ENCODE results near the gene SHANK2.

Gene SHANK2

DNA sequence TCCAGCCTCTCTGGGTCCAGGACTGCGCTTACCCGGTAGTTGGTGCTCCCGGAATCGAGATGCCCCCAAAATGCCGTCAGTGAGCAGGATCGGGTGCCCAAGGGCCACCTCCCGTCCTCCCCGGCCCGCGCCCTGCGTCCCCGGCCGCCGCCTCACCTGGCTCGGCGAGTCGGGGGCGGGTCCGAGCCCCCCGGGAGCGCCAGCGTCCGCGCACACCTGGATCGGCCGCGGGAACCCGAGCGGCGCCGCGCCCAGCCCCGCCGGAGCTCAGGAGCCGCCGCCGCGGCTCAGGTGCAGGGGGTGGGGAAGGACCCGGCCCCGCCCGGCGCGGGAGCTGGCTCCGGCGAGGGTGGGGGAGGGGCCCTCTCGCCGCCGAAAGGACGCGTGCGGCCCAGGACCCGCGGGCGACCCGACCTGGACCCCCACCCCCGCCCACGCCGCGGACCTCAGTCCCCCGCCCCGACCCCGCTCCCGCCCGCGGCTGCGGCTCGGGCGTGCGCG is at the start of gene SHANK2:
Gene SHANK2 (minus strand): TSS at position 309 of the 501 bp plus-strand sequence. CDS start 105,251 bp downstream, outside the sequence.
- DNase-seq (ENCODE audit: low read depth): no peak

DNA sequence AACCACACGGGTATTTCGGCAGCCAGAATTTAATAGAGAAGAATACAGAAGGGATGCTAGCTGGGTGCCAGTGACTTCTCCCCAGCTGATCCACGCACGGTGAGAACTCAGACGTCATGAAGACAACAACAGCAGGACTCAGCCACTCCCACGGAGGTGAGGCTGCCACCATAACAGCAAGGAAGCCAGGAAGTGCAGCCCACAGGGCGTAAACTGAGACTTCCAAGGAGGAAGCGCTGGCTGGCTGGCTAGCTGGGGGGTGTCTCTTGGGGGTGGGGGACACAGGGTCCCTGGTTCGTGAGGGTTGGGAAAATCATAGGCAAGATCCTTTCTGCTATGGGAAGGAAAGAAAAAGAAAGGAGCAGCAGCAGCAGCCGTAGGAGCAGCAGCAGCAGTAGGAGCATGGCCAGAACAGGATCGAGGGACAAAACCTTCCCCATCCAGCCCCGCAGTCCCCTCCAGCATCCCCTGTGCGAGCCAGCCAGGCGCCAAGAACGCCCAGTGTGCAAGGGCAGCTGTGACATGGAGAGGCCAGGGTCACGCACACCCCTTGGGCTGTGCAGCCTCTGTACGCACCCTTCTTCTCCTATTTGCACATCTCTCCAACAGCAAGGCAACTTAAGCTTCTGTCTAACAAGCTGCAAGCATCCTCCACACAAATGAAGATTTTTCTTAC is 49.6 kb upstream of the SHANK2 start:
- no peak for DNase-seq (ENCODE audit: low read depth)

DNA sequence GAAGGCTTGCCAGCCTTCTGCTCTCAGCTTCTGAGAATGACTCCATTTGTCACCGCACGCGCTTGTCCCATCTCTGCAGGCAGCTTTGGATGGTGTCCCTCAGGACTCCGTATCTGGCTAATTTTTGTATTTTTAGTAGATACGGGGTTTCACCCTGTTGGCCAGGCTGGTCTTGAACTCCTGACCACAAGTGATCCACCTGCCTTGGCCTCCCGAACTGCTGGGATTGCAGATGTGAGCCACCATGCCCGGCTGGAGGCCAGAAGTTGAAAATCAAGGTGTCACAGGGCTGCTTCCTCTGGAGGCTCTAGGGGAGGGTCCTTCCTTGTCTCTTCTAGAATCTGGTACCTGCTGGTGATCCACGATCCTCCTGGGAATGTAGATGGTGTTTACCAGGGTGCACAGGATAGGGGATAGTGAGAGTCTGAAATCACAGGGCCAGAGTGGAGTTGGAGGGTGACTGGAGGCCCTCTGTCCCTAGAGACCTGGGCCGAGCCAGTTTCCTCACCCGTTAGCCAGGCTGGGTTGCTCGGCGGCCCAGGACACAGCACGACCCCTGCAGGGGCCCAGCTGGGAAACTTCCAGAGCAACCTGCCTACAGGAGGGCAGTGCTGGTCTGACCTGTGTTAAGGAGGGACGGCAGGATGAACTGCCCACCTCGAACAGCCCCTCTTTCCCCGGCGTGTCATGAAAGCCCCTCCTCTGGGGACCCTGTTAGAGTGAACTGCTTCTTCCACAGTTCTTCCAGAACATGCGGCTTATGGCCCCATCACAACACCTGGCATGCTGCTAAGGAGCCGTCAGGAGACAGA is 48.9 kb upstream of the SHANK2 start:
- no peak for DNase-seq (ENCODE audit: low read depth)

DNA sequence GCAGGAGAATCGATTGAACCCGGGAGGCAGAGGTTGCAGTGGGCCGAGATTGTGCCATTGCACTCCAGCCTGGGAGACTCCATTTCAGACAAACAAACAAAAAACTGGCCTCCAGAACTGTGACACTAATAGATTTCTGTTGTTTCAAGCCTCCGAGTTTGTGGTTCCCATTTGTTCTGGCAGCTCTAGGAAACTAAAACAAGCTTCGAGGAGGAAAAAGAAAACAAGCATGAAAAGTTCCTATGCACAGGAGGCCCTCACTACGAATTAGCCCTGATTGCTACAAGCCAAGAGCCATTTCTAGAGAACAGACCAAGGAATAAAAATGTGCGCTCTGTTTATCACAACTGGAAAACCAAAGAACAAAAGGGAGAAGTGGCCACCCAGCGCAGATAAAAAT is 47.8 kb upstream of the SHANK2 start:
- DNase-seq (ENCODE audit: low read depth): no peak

DNA sequence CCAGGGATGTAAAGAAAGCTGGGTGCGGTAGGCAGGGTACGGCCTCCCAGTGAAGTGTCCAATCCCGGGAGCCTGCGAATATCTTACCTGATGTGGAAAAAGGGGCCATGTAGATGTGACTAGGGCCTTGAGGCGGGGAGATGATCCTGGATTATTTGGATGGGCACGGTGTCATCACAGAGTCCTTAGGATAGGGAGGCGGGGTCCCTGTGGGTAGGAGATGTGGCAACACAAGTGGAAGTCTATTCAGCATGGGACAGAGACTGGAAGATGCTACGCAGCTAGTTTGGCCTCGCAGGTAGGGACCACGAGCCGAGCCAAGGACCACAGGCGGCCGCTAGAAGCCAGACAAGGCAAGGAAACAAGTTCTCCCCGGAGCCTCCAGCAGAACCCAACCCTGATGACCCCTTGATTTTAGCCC is 46.4 kb upstream of the SHANK2 start:
- DNase-seq (ENCODE audit: low read depth): no peak

DNA sequence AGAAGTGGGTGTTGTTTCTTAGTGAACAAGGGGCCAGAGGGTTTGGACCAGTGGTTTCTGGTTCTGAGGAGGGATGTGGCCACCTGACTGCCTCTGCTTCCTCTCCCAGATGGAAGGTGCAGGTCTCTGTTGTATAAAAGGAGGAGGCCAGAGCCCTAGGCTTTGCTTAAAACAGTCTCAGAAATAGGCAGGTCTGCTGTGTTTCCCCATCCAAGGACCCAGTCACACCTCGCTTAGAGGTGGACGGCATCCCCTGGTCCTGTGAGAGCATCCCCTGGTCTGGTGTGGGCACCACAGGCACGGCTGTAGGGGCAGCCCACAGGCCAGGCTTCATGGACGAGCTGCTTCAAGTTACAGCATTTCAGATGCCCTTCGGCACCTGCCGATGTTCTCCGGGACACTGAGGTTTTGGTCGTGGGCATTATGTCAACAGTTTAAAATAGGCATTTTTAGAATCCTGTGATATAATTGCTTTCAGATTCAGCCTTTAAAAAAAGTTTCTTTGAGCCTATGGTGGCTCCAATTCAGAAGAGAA is 45.7 kb upstream of the SHANK2 start:
- no peak for DNase-seq (ENCODE audit: low read depth)

DNA sequence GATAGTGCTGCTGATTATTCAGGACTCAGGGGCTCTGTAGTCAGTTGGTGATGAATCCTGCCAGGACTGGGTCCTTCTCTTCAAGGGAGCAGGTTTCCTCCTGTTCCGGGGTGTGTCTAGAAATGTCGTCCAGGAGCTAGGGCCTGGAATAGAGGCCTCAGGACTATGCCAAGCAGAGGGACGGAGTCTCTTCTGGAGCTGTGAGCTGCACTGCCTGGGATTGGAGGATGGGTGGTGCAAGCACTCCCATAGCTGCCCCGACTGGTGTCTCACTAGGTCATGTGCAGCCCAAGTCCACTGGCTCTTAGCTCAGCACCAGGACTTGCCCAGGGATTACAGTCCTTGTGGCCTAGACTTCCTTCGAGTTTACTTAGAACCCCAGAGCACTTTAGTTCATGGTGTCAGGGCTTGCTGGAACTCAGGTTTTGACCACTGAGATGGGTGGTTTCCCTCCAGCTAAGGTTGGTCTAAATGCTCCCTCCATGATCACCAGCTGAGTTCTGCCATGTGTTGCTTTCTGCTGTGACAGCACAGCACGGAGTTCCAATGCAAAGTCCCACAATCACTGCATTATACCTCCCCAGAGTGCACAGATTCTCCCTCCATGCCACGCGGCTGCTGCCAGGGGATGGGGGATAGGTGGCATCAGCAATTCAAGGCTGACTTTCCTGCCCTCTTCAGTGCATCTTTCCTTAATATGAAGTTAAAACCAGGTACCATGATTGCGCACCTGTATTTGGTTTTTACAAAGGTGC is 42.6 kb upstream of the SHANK2 start:
- no peak for DNase-seq (ENCODE audit: low read depth)

DNA sequence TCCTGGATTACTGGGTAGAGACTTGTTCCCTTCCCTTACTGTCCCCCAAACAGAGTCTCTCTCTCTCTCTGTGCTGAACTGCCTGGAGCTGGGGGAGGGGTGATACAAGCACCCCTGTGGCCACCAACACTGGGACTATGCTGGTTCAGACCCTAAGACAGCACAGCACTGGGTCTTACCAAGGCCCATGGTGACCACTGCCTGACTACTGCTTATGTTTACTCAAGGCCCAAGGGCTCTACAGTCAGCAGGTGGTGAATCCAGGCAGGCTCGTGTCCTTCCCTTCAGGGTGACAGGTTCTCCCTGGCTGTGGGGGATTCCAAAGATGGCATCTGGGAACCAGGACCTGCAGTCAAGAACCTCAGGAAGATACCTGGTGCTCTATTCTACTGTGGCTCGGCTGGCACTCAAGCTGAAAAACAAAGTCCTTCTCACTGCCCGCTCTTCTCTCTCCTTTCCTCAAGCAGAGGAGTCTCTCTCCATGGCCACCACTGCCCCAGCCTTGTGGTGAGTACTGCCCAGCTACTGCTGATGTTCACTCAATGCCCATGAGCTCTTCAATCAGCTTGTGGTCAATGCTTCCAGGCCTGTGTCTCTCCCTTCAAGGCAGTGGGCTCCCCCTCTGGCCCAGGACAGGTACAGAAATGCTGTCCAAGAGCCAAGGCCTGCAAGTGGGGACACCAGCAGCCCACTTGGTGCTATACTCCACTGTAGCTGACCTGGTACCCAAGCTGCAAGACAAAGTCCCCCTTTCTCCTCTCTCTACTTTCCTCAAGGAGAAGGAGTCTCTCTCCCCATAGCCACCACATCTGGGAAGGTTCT is 41.8 kb upstream of the SHANK2 start:
- DNase-seq (ENCODE audit: low read depth): no peak

DNA sequence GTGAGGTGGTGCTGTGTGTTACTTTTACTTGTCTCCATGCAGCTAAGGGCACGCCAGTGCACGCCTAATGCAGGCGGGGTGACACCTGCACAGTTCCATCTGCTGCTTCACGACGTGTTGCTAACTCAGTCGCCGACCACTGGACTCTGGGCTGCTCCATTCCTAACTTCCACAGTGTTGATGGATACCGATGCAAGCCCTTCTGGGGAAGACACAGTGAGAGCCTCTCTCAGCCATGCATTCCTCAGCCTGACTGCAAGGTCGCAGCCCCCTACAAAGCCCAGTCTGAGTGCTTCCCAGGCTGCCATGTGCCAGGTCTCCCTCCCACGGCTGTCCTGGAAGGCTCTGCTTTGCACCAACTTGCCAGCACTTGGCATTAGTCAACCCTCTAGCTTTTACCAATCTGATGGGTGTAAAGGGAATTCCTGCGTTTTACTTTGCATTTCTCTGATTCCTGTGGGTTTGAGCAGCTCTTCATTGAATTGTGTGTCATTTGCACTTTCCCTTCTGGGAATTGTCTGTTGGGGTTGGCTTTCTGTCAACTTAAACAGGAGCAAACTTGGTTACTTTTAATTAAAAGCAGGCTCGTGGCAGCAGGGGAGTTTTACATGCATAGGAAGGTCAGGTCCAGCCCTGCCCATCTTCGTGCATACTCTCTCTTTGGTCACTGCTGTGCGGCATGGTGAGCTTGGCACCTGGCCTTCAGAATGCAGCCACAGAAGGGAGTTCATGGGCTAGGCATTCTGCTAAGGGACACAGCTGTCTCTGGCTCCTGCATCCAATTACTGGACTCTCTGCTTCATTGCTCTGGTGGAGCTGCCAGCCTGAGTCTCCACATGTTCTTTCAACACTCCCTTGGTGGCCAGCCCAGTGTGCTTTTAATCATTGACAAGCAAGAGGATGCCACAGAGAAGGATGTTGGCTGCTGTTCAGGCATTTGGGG is 34.6 kb upstream of the SHANK2 start:
- DNase-seq (ENCODE audit: low read depth): no peak

DNA sequence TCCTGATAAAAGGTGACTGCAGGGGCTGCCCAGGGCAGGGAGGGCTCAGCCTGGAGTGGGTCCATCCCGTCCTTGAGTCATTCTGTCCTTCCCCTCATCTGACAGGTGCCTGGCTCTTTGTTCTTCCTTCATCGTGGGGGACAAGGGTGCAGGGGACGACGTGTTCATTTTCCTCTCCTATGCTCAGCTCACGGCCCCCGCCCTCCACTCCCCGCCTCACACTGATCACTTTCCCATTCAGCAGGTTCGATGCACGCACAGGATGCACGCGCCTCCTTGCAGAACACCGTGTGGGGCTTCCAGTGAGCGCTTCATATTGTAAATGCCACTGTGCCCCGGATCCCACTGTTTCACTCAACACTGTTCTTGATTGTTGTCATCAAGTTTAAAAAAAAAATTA is 32.7 kb upstream of the SHANK2 start:
- no peak for DNase-seq (ENCODE audit: low read depth)

DNA sequence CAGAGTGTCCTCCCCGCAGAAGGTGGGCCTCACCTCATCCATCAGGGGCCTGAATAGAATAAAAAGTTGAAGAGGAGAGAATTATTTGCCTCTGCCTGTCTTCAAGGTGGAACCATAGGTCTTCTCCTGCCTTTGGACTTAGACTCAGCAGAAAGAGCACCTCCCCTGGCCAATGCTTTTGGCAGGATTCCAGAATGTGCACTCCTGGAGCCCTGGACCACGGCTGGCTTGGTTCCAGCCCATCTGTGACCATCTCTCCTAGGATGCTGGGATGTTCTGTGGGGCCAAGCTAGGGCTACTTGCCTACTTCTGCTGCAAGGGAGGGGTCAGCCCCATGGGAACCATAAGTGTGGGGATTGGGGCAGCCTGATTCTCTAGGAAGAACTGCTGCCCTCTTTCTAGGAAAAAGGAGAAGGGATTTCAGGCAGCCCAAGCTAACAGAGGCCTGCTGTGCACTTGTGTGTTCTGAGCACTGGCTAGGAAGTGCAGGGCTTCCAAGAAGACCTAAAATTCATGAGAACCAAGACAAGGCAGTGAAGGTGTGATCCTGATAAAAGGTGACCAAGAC is 32.2 kb upstream of the SHANK2 start:
- no peak for DNase-seq (ENCODE audit: low read depth)

DNA sequence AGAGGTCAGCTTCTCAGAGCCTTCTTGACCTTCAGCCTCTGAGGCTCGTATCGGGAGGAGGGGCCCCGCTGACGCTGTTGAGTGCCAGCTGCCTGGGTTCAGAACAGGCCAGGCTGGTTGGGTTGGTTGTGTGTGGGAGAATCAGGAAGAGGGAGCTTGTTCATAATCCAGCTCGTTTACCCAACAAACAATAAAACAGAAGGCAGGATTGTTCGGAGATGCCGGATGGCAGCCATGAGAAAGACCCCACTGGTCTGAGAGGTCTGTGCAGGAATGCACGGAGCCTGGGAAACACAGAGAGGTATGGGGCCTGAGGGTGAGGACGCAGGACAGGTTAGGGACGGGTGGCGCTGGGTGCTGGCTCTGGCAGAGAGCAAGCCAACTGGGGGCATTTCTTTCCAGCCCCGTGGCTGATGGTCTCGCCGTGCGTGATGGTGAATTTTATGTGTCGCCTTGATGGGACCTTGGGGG is 31.6 kb upstream of the SHANK2 start:
- DNase-seq (ENCODE audit: low read depth): no peak

DNA sequence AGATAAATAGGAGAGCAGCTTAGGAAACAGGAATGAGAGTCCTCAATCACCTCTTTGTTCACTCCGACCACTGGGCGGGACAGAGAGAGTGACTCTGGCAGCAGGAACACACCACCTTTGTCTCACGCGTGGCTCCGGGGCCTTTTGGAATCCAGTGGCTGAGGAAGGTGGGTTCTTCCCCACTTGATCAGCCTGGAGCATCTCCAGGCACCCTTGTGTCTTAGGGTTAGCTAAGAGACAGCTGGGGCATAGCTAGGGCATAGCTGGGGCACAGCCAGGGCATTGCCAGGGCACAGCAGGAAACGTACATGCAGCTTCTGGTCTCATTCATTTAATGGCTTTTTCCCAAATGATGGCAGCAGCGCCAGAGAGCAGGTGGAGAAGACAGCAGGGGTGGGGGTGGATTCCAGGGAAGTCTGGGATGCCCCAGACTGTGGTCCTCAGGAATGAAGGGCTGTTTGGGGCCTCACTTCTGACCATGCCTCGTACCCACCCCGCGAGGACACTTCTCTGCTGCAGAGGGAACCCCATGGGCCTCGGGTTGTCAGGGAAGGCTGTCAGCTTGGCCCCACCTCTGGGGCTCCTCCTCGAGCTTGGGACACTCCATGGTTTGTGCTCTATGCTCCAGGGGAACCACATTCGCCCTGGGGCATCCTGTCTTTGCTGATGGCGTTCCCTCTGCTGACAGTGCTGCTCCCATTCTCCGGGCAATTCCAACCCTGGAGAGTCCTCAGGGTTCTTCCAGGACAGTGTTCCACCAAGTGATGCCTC is 30.4 kb upstream of the SHANK2 start:
- DNase-seq (ENCODE audit: low read depth): no peak

DNA sequence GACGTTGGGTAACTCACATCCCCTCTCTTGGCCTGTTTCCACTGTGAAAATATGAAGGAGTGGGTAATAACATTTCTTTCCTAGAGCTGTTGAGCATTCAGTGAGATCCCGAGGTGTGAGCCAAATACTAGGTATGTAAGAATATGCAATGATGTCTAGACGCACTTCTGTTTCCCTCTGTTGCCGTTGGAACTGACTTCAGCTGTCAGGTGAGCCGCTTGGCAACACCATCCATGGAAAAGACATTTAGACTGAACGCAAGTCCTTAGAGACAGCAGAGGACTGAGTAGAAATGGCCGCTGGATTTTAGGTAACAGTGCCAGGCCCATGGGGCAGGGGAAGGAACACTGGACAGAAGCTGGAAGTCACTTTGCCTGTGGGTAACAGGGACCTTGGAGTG is 29.5 kb upstream of the SHANK2 start:
- no peak for DNase-seq (ENCODE audit: low read depth)

DNA sequence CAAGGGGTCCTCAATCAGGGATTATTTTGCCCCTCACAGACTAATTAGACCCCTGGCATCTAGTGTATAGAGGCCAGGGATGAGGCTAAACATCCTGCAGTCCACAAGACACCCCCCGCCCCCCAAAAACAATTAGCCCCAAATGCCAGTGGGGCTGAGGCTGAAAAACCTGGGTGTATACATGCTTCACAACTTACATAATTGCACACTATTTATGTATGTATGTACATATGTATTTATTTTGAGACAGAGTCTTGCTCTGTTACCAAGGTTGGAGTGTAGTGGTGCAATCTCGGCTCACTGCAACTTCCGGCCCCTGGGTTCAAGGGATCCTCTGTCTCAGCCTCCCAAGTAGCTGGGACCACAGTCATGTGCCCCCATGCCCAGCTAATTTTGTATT is 28.8 kb upstream of the SHANK2 start:
- DNase-seq (ENCODE audit: low read depth): no peak

DNA sequence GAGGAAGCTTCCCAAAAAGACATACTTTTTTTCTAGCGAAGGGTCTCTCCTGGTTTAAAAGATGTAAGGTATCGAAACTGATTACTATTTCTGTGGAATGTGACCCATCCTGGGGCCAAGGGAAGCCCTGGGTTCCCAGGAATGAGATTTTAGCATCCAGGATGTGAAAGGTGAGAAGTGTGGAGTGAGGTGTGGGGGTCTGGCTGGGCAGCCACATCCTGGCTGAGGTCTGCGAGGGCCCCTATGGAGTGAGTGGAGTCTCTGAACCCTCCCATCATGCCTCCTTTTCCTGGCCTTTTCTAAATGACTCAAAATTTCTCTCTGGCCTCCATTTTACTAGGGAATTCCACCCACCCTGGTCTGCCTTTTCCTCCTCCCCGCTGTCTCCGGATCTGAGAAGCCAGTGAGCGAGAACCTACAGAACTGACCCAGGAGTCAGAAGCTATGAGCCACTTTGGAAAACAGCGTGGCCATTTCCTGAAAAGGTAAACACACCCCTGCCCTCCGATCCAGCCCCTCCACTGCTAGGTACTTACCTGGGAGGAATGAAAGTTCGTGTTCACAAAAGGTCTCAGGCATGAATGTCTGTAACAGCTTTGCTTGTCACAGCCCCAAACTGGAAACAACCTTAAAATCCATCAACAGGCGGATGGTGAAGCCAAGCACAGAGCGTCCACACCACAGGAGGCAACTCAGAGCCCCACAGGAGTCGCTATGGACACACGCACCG is 27.7 kb upstream of the SHANK2 start:
- no peak for DNase-seq (ENCODE audit: low read depth)

DNA sequence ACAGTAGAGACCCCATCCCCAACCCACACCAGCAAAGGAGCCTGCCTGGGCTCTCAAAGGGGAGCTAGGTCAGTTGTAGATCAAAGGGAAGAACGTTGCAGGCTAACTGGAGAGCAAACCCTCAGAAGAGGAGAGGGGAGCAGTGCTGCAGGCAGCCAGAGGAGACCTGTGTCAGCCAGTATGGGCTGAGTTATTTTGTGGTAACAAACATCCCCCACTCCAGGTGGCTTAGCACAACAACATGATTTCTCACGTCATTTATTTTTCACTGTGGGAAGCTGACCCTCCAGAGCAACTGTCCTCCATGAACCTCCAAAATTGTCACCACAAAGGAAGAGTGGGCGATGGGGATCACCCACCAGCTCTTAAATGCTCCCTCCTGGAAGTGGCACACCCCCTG is 19.8 kb upstream of the SHANK2 start:
- no peak for DNase-seq (ENCODE audit: low read depth)
